ENCODE measurements around the gene TSPAN9. TPM values are rescaled to one million over a fixed set of nuclear protein-coding genes. Genes with fewer than 3 reads are reported as not detected.

The TSPAN9 gene
- total RNA-seq, 3 donors from 2014 or later (not counting 1 experiment from before 2014, with no cell fraction given): 0.86 to 1.6 (median 1.1) TPM

DNA sequence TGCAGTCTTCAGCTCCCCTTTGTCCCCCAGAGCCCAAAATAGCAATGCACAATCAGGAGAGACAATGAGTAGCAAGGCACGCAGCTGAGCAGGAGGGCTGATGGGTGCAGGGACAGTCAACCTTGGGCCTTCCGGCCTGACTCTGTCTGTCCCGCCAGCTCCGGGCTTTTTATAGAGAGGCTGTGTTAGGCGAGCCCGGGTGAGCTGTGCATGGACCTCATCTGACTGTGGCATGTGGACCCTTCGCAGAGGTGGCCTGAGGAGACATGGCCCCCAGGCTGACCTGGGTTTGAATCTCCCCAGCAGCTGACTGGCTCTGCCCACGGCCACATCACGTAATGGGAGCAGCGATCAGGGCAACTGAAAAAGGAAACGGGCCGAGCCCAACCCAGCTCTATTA lies 177.9 kb downstream of the TSPAN9 start:
- 88% methylated on average over 12 of the region's 12 CpGs for WGBS (ENCODE audit: insufficient coverage)
- H3K36me3 Mint-ChIP-seq: no peaks in the 10 kb centered on the region

DNA sequence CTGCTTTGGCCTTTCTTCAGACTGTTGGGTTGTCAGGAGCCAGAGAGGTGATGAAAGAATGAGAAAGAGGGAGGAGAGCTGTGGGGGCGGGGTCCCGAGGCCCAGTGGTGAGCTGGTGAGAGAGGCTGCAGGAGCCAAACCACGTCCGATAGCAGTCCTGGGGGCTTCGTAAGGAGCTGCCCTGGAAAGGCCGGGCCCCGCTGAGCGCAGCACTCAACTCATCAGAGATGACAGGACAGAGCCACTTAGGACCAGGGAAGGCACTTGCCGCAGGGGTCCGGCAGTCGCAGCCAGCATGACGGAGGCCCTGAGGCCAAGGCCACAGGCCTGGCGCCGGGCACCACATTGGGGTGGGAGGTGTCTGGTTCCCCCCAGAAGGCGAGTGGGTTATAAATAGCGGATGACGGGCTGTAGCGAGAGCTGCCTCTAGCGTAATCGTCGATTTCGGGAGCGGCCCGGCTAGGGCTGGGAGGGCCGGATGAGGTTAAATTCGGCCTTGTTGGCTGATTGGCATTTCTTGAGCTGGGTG lies 179.0 kb downstream of the TSPAN9 start:
- H3K4me3 ChIP-seq (ENCODE audit: low read length): no peak overlapping the region
- no peak overlapping the region for H3K4me3 Mint-ChIP-seq
- H3K9me3 Mint-ChIP-seq: no peaks in the 10 kb centered on the region
- no peaks in the 10 kb centered on the region for H3K9me3 ChIP-seq (ENCODE audit: control insufficient read depth, insufficient read depth, low read length)
- WGBS (ENCODE audit: insufficient coverage): 93% methylated on average over 26 of the region's 26 CpGs
- no peak overlapping the region for H3K27ac ChIP-seq (ENCODE audit: low read length)
- intact Hi-C loops (cut with micrococcal nuclease): no loop called here
- no peaks in the 10 kb centered on the region for H3K4me1 ChIP-seq (ENCODE audit: control insufficient read depth, insufficient read depth, low read length)
- no peaks in the 10 kb centered on the region for H3K36me3 ChIP-seq (ENCODE audit: control insufficient read depth, insufficient read depth, low read length)
- DNase-seq (no peak), ATAC-seq (no peak)
- peaks cover 8% of the 10 kb centered on the region in 2 donors for H3K27me3 Mint-ChIP-seq (ENCODE audit: low read depth in 2 of 2)
- no peaks in the 10 kb centered on the region for H3K4me1 Mint-ChIP-seq
- no peaks in the 10 kb centered on the region for H3K36me3 Mint-ChIP-seq
- H3K27ac Mint-ChIP-seq: no peak overlapping the region
- H3K27me3 ChIP-seq (ENCODE audit: control insufficient read depth, insufficient read depth, low read length): no peaks in the 10 kb centered on the region
- TF ChIP-seq, protein P1, sequence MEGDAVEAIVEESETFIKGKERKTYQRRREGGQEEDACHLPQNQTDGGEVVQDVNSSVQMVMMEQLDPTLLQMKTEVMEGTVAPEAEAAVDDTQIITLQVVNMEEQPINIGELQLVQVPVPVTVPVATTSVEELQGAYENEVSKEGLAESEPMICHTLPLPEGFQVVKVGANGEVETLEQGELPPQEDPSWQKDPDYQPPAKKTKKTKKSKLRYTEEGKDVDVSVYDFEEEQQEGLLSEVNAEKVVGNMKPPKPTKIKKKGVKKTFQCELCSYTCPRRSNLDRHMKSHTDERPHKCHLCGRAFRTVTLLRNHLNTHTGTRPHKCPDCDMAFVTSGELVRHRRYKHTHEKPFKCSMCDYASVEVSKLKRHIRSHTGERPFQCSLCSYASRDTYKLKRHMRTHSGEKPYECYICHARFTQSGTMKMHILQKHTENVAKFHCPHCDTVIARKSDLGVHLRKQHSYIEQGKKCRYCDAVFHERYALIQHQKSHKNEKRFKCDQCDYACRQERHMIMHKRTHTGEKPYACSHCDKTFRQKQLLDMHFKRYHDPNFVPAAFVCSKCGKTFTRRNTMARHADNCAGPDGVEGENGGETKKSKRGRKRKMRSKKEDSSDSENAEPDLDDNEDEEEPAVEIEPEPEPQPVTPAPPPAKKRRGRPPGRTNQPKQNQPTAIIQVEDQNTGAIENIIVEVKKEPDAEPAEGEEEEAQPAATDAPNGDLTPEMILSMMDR (IDR thresholded peaks at IDR 0.05): no peak

More for the DNA sequence above, 177.9 kb downstream of the TSPAN9 start:
- intact Hi-C loops (cut with micrococcal nuclease): no loop called here
- Histone ChIP-seq H3K4me3 (ENCODE audit: low read length) (no peak overlapping the region), H3K36me3 (ENCODE audit: control insufficient read depth, insufficient read depth, low read length) (no peaks in the 10 kb centered on the region), H3K27me3 (ENCODE audit: control insufficient read depth, insufficient read depth, low read length) (no peaks in the 10 kb centered on the region), H3K4me1 (ENCODE audit: control insufficient read depth, insufficient read depth, low read length) (no peaks in the 10 kb centered on the region), H3K9me3 (ENCODE audit: control insufficient read depth, insufficient read depth, low read length) (no peaks in the 10 kb centered on the region), H3K27ac (ENCODE audit: low read length) (no peak overlapping the region)
- Mint-ChIP-seq H3K27ac (no peak overlapping the region), H3K9me3 (no peaks in the 10 kb centered on the region), H3K4me3 (no peak overlapping the region), H3K27me3 (ENCODE audit: low read depth in 2 of 2) (peaks cover 7 to 8% of the 10 kb centered on the region in 2 donors), H3K4me1 (no peaks in the 10 kb centered on the region)
- ATAC-seq (no peak), DNase-seq (no peak)
- TF ChIP-seq, protein P1 (IDR thresholded peaks at IDR 0.05): no peak

DNA sequence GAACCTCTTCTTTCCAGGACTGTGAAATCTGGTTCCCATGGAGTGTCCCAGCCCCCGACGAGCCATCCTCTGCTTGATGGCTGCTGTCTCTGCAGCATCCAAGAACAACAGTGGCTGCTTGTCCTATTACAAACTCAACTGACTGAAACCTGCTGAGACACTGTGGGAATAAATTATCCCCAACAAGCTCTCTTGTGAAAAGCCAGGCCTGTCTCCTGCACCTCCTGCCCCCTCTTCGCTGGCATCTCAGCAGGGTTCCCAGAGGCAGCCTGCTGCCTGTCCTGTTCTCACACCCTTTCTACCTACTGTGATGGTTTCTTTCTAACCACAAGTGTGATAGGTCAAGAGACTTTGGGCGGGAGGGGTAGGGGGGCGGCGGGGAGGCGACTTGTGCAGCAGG lies 180.2 kb downstream of the TSPAN9 start:
- TF ChIP-seq, protein P1 (IDR thresholded peaks at IDR 0.05): no peak
- no peaks in the 10 kb centered on the region for H3K36me3 Mint-ChIP-seq
- no peaks in the 10 kb centered on the region for H3K4me1 ChIP-seq (ENCODE audit: control insufficient read depth, insufficient read depth, low read length)
- H3K4me3 ChIP-seq (ENCODE audit: low read length): no peak overlapping the region
- H3K36me3 ChIP-seq (ENCODE audit: control insufficient read depth, insufficient read depth, low read length): no peaks in the 10 kb centered on the region
- no peaks in the 10 kb centered on the region for H3K9me3 ChIP-seq (ENCODE audit: control insufficient read depth, insufficient read depth, low read length)
- intact Hi-C loops (cut with micrococcal nuclease): no loop called here
- H3K9me3 Mint-ChIP-seq: no peaks in the 10 kb centered on the region
- H3K27ac ChIP-seq (ENCODE audit: low read length): no peak overlapping the region
- H3K4me1 Mint-ChIP-seq: no peaks in the 10 kb centered on the region
- H3K4me3 Mint-ChIP-seq: no peak overlapping the region
- 72% methylated on average over 3 of the region's 7 CpGs for WGBS (ENCODE audit: insufficient coverage)
- H3K27me3 Mint-ChIP-seq (ENCODE audit: low read depth in 2 of 2): peaks cover 8% of the 10 kb centered on the region in 2 donors
- DNase-seq (no peak), ATAC-seq (no peak)
- no peaks in the 10 kb centered on the region for H3K27me3 ChIP-seq (ENCODE audit: control insufficient read depth, insufficient read depth, low read length)
- H3K27ac Mint-ChIP-seq: no peak overlapping the region

DNA sequence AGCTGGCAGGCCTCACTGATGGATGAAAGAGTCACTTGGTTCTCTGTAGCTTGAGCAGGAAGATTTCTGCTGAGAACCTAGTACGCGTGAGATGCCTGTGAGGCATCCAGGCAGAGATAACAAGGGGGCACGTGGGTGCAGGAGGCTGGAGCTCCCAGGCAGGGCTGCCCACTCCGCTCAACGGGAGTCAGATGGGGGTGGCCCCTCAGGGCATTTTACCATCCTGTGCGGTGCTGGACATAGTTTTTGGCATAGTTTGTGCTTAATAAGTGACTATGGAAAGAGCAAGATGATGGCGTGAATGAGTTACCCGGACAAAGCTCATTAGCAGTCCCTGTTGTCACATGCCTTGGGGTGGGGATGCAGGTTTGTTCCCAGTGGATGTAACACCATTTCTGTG lies 182.8 kb downstream of the TSPAN9 start:
- WGBS (ENCODE audit: insufficient coverage): 92% methylated on average over 8 of the region's 8 CpGs
- H3K4me3 ChIP-seq (ENCODE audit: low read length): no peak overlapping the region
- intact Hi-C loops (cut with micrococcal nuclease): no loop called here

More for the DNA sequence above, 182.8 kb downstream of the TSPAN9 start:
- no peak for ATAC-seq
- Histone ChIP-seq H3K36me3 (ENCODE audit: control insufficient read depth, insufficient read depth, low read length) (no peaks in the 10 kb centered on the region), H3K9me3 (ENCODE audit: control insufficient read depth, insufficient read depth, low read length) (no peaks in the 10 kb centered on the region), H3K4me1 (ENCODE audit: control insufficient read depth, insufficient read depth, low read length) (no peaks in the 10 kb centered on the region), H3K27me3 (ENCODE audit: control insufficient read depth, insufficient read depth, low read length) (no peaks in the 10 kb centered on the region), H3K27ac (ENCODE audit: low read length) (no peak overlapping the region)
- DNase-seq: no peak
- TF ChIP-seq, protein P1 (IDR thresholded peaks at IDR 0.05): no peak
- Mint-ChIP-seq H3K27me3 (ENCODE audit: low read depth in 2 of 2) (peaks cover 8% of the 10 kb centered on the region in 2 donors), H3K4me3 (no peak overlapping the region), H3K9me3 (no peaks in the 10 kb centered on the region), H3K4me1 (no peaks in the 10 kb centered on the region), H3K27ac (no peak overlapping the region), H3K36me3 (no peaks in the 10 kb centered on the region)

Measured in natural killer cell (primary cell).